Thyroid gland (tissue), 4 donors: ENCODE data around the gene ANXA2.

Source experiments
- POLR2A ChIP-seq, 2 donors: fragments of 450-650 bp; IDR thresholded peaks; one replicate each; pipeline ENCODE4 v1.6.1; 2017; ENCODE audit warnings: antibody characterized with exemption in 2 of 2, mild to moderate bottlenecking in 2 of 2, moderate library complexity in 1 of 2
- TF ChIP-seq, protein P1 (sequence below), 6 experiments: fragments of 200-600 bp in 3 of 6; fragments of 450-650 bp in 3 of 6; sonication (generic) in 3 of 6; IDR thresholded peaks; one replicate each; pipeline ENCODE4 v1.5.1; 2016 to 2019; ENCODE audit warnings: antibody characterized with exemption in 6 of 6, mild to moderate bottlenecking in 2 of 6, inconsistent platforms in 1 of 6, moderate library complexity in 1 of 6

DNA sequence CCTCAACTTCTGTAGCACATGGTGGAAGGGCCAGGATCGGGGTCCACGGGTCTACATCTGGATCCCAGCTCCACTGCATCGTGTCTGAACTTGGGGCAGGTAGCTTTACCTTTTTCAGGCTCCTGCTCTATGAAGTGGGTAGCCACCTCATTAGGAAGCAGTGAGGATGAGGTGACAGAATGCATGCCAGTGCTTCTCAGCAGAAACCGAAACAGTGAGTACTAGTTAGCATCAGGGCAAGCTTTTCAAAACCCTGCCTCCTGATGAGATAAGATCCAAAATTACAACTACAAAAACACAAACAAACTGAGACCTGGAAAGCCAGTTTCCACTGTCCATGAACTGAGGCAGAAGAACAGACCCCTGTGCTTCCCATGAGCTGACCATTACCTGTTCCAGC, 77.4 kb downstream of the ANXA2 start:
- TF ChIP-seq, protein P1, sequence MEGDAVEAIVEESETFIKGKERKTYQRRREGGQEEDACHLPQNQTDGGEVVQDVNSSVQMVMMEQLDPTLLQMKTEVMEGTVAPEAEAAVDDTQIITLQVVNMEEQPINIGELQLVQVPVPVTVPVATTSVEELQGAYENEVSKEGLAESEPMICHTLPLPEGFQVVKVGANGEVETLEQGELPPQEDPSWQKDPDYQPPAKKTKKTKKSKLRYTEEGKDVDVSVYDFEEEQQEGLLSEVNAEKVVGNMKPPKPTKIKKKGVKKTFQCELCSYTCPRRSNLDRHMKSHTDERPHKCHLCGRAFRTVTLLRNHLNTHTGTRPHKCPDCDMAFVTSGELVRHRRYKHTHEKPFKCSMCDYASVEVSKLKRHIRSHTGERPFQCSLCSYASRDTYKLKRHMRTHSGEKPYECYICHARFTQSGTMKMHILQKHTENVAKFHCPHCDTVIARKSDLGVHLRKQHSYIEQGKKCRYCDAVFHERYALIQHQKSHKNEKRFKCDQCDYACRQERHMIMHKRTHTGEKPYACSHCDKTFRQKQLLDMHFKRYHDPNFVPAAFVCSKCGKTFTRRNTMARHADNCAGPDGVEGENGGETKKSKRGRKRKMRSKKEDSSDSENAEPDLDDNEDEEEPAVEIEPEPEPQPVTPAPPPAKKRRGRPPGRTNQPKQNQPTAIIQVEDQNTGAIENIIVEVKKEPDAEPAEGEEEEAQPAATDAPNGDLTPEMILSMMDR (IDR thresholded peaks at IDR 0.05): no peak
- TF ChIP-seq POLR2A (IDR thresholded peaks at IDR 0.05): no peak
